HCT116 (cell line): ENCODE data around the gene DEFB132. TPM values are rescaled to one million over a fixed set of nuclear protein-coding genes. Genes with fewer than 3 reads are reported as not detected.

Experiments
- ATAC-seq: fragments of 200-7000 bp; cut with Tn5 transposase; 2 replicates; pipeline ENCODE4 v1.9.1; 2020; ENCODE audit warnings: mild to moderate bottlenecking, moderate library complexity
- BruUV-seq: library from RNA; stranded (reverse); fragments of 400-500 nt; replicated peaks from 2 replicates; lab custom pipeline; 2021; lab: Mats Ljungman, UMichigan
- CTCF ChIA-PET: fragments of 300-600 bp; sonication (Branson Sonifier 250); formaldehyde crosslinking; loops from one replicate; lab custom pipeline; 2021; ENCODE audit warnings: antibody characterized with exemption; lab: Charles Lee
- POLR2A ChIA-PET: fragments of 300-600, 350-600 bp; sonication (Branson Sonifier 250); formaldehyde crosslinking; loops from one replicate; lab custom pipeline; 2021; ENCODE audit warnings: antibody characterized with exemption; lab: Charles Lee
- RAD21 ChIA-PET, 2 experiments: fragments of 300-600 bp; sonication (Branson Sonifier 250); formaldehyde crosslinking; loops; one replicate each; lab custom pipeline; 2023; ENCODE audit warnings: low total read pairs in 2 of 2; ENCODE audit not compliant: uncharacterized antibody in 2 of 2, unreplicated experiment in 2 of 2, low non-redundant PET in 1 of 2; lab: Charles Lee
- DNase-seq: peaks from one replicate; pipeline ENCODE4 v3.0.0-alpha.2; 2010; ENCODE audit warnings: low read depth, low spot score
- H2AFZ ChIP-seq: fragments of 200-600 bp; shearing (Covaris generic), sonication (generic); 2 replicates; pipeline ENCODE4 v1.6.1; 2017; ENCODE audit warnings: low read depth, mixed run types, mixed read lengths, antibody characterized with exemption, low read length; ENCODE audit not compliant: poor library complexity, severe bottlenecking
- H3K27ac ChIP-seq: 2 replicates; pipeline ENCODE4 v1.5.1; 2012; ENCODE audit warnings: low read depth, low read length
- H3K27me3 ChIP-seq: fragments of 200-600 bp; sonication (generic); 2 replicates; pipeline ENCODE4 v1.6.1; 2016; ENCODE audit warnings: mixed run types, low read length, mixed read lengths; ENCODE audit not compliant: insufficient read depth
- H3K36me3 ChIP-seq, 2 experiments: fragments of 200-500 bp in 1 of 2; fragments of 200-600 bp in 1 of 2; sonication (Bioruptor generic) in 1 of 2; sonication (generic) in 1 of 2; 2 replicates each; pipeline versions ENCODE4 v1.5.1 to v1.6.1; 2014 to 2016; ENCODE audit warnings: low read length in 2 of 2, inconsistent platforms in 1 of 2, mixed read lengths in 1 of 2, mixed run types in 1 of 2; ENCODE audit not compliant: insufficient read depth in 2 of 2, control insufficient read depth in 1 of 2
- H3K4me1 ChIP-seq, 2 experiments: fragments of 200-600 bp in 1 of 2; sonication (generic) in 1 of 2; 2 replicates each; pipeline versions ENCODE4 v1.5.1 to v1.6.1; 2012 to 2017; ENCODE audit warnings: low read length in 2 of 2, inconsistent platforms in 1 of 2, mild to moderate bottlenecking in 1 of 2, mixed read lengths in 1 of 2, mixed run types in 1 of 2, moderate library complexity in 1 of 2; ENCODE audit not compliant: insufficient read depth in 2 of 2, control insufficient read depth in 1 of 2
- H3K4me2 ChIP-seq: fragments of 200-600 bp; sonication (generic); 2 replicates; pipeline ENCODE4 v1.6.1; 2017; ENCODE audit warnings: mixed run types, low read length, mixed read lengths
- H3K4me3 ChIP-seq, 2 experiments: fragments of 200-600 bp in 1 of 2; sonication (generic) in 1 of 2; replicated peaks in 1 of 2; 2 replicates each; pipeline ENCODE4 v1.5.1; 2011 to 2016; ENCODE audit warnings: low read length in 2 of 2, control low read depth in 1 of 2, low read depth in 1 of 2, mild to moderate bottlenecking in 1 of 2, mixed read lengths in 1 of 2, mixed run types in 1 of 2
- H3K79me2 ChIP-seq: fragments of 200-600 bp; sonication (generic); 2 replicates; pipeline ENCODE4 v1.6.1; 2017; ENCODE audit warnings: mild to moderate bottlenecking, mixed run types, low read length, moderate library complexity, mixed read lengths; ENCODE audit not compliant: insufficient read depth
- H3K9ac ChIP-seq: fragments of 200-600 bp; sonication (generic); 2 replicates; pipeline ENCODE4 v1.6.1; 2016; ENCODE audit warnings: low read length, mixed read lengths
- H3K9me2 ChIP-seq: fragments of 200-600 bp; sonication (generic), shearing (Covaris generic); 2 replicates; pipeline ENCODE4 v1.6.1; 2017; ENCODE audit warnings: mixed run types, mild to moderate bottlenecking, moderate library complexity; ENCODE audit not compliant: insufficient read depth
- H3K9me3 ChIP-seq, 2 experiments: fragments of 200-500 bp in 1 of 2; fragments of 200-600 bp in 1 of 2; sonication (Bioruptor generic) in 1 of 2; sonication (generic) in 1 of 2; 2 replicates each; pipeline ENCODE4 v1.6.1; 2014 to 2017; ENCODE audit warnings: low read length in 2 of 2, mixed read lengths in 2 of 2, inconsistent platforms in 1 of 2, low read depth in 1 of 2, mild to moderate bottlenecking in 1 of 2, mixed run types in 1 of 2, moderate library complexity in 1 of 2; ENCODE audit not compliant: control insufficient read depth in 1 of 2, insufficient read depth in 1 of 2
- H4K20me1 ChIP-seq: fragments of 200-600 bp; sonication (generic), shearing (Covaris generic); 2 replicates; pipeline ENCODE4 v1.6.1; 2017; ENCODE audit warnings: mixed run types, mild to moderate bottlenecking, moderate library complexity; ENCODE audit not compliant: insufficient read depth
- CBX3 ChIP-seq: IDR thresholded peaks from 2 replicates; pipeline ENCODE4 v1.6.1; 2012; ENCODE audit warnings: low read depth
- CEBPB ChIP-seq: IDR thresholded peaks from 2 replicates; pipeline ENCODE4 v1.6.1; 2012; ENCODE audit warnings: low read depth
- EGR1 ChIP-seq: IDR thresholded peaks from 2 replicates; pipeline ENCODE4 v1.6.1; 2012; ENCODE audit warnings: low read depth
- ELF1 ChIP-seq: IDR thresholded peaks from 2 replicates; pipeline ENCODE4 v1.6.1; 2012; ENCODE audit warnings: low read depth, borderline replicate concordance
- EZH2phosphoT487 ChIP-seq: fragments of 200-600 bp; IDR thresholded peaks from 2 replicates; pipeline ENCODE4 v1.6.1; 2018; ENCODE audit warnings: antibody characterized with exemption, borderline replicate concordance
- FOSL1 ChIP-seq: IDR thresholded peaks from 2 replicates; pipeline ENCODE4 v1.6.1; 2012; ENCODE audit warnings: low read depth
- JUND ChIP-seq: IDR thresholded peaks from 2 replicates; pipeline ENCODE4 v1.6.1; 2012
- POLR2A ChIP-seq: IDR thresholded peaks from 2 replicates; pipeline ENCODE4 v1.7.0; 2011; ENCODE audit warnings: borderline replicate concordance; ENCODE audit not compliant: insufficient read depth, insufficient read length; ENCODE audit errors: extremely low read depth
- POLR2AphosphoS5 ChIP-seq: IDR thresholded peaks from 2 replicates; pipeline ENCODE4 v1.6.1; 2011; ENCODE audit warnings: mild to moderate bottlenecking, low read depth, low read length, moderate library complexity
- RAD21 ChIP-seq: IDR thresholded peaks from 2 replicates; pipeline ENCODE4 v1.6.1; 2012; ENCODE audit warnings: low read depth, mild to moderate bottlenecking
- SIN3A ChIP-seq: IDR thresholded peaks from 2 replicates; pipeline ENCODE4 v1.6.1; 2012; ENCODE audit warnings: low read depth
- SP1 ChIP-seq: IDR thresholded peaks from 2 replicates; pipeline ENCODE4 v1.6.1; 2012; ENCODE audit warnings: low read depth
- SRF ChIP-seq: IDR thresholded peaks from 2 replicates; pipeline ENCODE4 v1.6.1; 2012; ENCODE audit warnings: low read depth
- YY1 ChIP-seq: IDR thresholded peaks from 2 replicates; pipeline ENCODE4 v1.6.1; 2011; ENCODE audit warnings: low read length, low read depth, moderate library complexity, mild to moderate bottlenecking; ENCODE audit not compliant: insufficient replicate concordance; ENCODE audit errors: extremely low read depth
- ZFX ChIP-seq: fragments of 450-650 bp; IDR thresholded peaks from 2 replicates; pipeline ENCODE4 v1.6.1; 2017
- ZNF274 ChIP-seq: fragments of 200-500 bp; sonication (Bioruptor generic); IDR thresholded peaks from 2 replicates; pipeline ENCODE4 v1.6.1; 2014; ENCODE audit warnings: mild to moderate bottlenecking, low read depth, low read length, inconsistent platforms
- intact Hi-C: fragments of 100-400 bp; cut with micrococcal nuclease; formaldehyde crosslinking; loops from 2 replicates; pipeline ENCODE4 v1.10.0; 2022
- total RNA-seq: library from RNA; stranded (reverse); gene quantifications from one replicate; pipeline ENCODE4 v1.2.1, GENCODE V29; 2021; ENCODE audit not compliant: unreplicated experiment
- TF ChIP-seq, protein P1 (sequence below), 3 experiments: fragments of 200-600 bp in 1 of 3; sonication (generic) in 1 of 3; IDR thresholded peaks in 2 of 3; conservative IDR thresholded peaks in 1 of 3; 2 replicates each; pipeline ENCODE4 v1.5.1; 2012 to 2017; ENCODE audit warnings: low read depth in 2 of 3, low read length in 2 of 3, antibody characterized with exemption in 1 of 3, borderline replicate concordance in 1 of 3, control low read depth in 1 of 3, mild to moderate bottlenecking in 1 of 3, mixed read lengths in 1 of 3, mixed run types in 1 of 3, moderate library complexity in 1 of 3; ENCODE audit not compliant: insufficient read depth in 1 of 3
- TF ChIP-seq, protein P2 (sequence below): IDR thresholded peaks from 2 replicates; pipeline ENCODE4 v1.6.1; 2012
- TF ChIP-seq, protein P3 (sequence below): IDR thresholded peaks from 2 replicates; pipeline ENCODE4 v1.6.1; 2011; ENCODE audit warnings: mild to moderate bottlenecking, low read length, moderate library complexity; ENCODE audit not compliant: insufficient replicate concordance; ENCODE audit errors: extremely low read depth
- TF ChIP-seq, protein P4 (sequence below): IDR thresholded peaks from 2 replicates; pipeline ENCODE4 v1.6.1; 2012; ENCODE audit warnings: low read depth

The DEFB132 gene
- total RNA-seq, 1 experiment from 2014 or later: not detected

DNA sequence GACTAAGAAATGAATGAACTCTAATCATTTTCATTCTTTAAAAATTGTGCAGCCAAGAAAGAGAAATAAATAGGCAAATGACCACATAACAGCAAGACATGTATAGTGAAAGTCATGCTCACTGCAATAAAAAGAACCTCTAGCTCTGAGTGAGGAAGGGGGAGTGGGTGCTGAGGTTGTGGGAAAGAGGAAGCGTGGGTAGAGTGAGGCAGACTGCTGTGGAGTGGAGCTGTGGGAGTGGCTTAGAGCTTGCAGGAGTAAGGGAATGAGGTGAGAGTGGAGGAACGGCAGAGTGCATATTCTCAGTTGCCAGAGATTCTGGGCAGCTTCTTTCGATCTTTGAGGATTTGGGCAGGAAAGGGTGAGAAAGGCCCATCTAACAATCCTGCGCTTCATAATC, 20.0 kb upstream of the DEFB132 start:
- Histone ChIP-seq H3K4me1 (no peaks in the 10 kb centered on the region), H3K79me2 (no peaks in the 10 kb centered on the region), H3K9me3 (no peaks in the 10 kb centered on the region), H2AFZ (no peak overlapping the region), H3K36me3 (no peaks in the 10 kb centered on the region), H3K9me2 (no peaks in the 10 kb centered on the region), H4K20me1 (no peaks in the 10 kb centered on the region), H3K27me3 (peaks cover 6% of the 10 kb centered on the region; the same call in 1 of the 2 replicates), H3K9ac (no peak overlapping the region), H3K27ac (no peak overlapping the region), H3K4me3 (no peak overlapping the region), H3K4me2 (no peak overlapping the region)
- no TSS peak for BruUV-seq
- TF ChIP-seq SP1 (no peak), EGR1 (no peak), RAD21 (no peak), POLR2AphosphoS5 (no peak), EZH2phosphoT487 (no peak), ZFX (no peak), ZNF274 (no peak), POLR2A (no peak), YY1 (no peak), CBX3 (no peak), CEBPB (no peak), SRF (no peak), SIN3A (no peak), FOSL1 (no peak), ELF1 (no peak), JUND (no peak)
- TF ChIP-seq, protein P1, sequence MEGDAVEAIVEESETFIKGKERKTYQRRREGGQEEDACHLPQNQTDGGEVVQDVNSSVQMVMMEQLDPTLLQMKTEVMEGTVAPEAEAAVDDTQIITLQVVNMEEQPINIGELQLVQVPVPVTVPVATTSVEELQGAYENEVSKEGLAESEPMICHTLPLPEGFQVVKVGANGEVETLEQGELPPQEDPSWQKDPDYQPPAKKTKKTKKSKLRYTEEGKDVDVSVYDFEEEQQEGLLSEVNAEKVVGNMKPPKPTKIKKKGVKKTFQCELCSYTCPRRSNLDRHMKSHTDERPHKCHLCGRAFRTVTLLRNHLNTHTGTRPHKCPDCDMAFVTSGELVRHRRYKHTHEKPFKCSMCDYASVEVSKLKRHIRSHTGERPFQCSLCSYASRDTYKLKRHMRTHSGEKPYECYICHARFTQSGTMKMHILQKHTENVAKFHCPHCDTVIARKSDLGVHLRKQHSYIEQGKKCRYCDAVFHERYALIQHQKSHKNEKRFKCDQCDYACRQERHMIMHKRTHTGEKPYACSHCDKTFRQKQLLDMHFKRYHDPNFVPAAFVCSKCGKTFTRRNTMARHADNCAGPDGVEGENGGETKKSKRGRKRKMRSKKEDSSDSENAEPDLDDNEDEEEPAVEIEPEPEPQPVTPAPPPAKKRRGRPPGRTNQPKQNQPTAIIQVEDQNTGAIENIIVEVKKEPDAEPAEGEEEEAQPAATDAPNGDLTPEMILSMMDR (IDR thresholded peaks at IDR 0.05 in 2 of 3, conservative IDR thresholded peaks at IDR 0.05 in 1 of 3; ENCODE audit: borderline replicate concordance in 1 of 3, insufficient read depth in 1 of 3, low read depth in 2 of 3, low read length in 2 of 3): no peak
- TF ChIP-seq, protein P2, sequence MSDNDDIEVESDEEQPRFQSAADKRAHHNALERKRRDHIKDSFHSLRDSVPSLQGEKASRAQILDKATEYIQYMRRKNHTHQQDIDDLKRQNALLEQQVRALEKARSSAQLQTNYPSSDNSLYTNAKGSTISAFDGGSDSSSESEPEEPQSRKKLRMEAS: no peak
- TF ChIP-seq, protein P3, sequence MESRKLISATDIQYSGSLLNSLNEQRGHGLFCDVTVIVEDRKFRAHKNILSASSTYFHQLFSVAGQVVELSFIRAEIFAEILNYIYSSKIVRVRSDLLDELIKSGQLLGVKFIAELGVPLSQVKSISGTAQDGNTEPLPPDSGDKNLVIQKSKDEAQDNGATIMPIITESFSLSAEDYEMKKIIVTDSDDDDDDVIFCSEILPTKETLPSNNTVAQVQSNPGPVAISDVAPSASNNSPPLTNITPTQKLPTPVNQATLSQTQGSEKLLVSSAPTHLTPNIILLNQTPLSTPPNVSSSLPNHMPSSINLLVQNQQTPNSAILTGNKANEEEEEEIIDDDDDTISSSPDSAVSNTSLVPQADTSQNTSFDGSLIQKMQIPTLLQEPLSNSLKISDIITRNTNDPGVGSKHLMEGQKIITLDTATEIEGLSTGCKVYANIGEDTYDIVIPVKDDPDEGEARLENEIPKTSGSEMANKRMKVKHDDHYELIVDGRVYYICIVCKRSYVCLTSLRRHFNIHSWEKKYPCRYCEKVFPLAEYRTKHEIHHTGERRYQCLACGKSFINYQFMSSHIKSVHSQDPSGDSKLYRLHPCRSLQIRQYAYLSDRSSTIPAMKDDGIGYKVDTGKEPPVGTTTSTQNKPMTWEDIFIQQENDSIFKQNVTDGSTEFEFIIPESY: no peak
- TF ChIP-seq, protein P4, sequence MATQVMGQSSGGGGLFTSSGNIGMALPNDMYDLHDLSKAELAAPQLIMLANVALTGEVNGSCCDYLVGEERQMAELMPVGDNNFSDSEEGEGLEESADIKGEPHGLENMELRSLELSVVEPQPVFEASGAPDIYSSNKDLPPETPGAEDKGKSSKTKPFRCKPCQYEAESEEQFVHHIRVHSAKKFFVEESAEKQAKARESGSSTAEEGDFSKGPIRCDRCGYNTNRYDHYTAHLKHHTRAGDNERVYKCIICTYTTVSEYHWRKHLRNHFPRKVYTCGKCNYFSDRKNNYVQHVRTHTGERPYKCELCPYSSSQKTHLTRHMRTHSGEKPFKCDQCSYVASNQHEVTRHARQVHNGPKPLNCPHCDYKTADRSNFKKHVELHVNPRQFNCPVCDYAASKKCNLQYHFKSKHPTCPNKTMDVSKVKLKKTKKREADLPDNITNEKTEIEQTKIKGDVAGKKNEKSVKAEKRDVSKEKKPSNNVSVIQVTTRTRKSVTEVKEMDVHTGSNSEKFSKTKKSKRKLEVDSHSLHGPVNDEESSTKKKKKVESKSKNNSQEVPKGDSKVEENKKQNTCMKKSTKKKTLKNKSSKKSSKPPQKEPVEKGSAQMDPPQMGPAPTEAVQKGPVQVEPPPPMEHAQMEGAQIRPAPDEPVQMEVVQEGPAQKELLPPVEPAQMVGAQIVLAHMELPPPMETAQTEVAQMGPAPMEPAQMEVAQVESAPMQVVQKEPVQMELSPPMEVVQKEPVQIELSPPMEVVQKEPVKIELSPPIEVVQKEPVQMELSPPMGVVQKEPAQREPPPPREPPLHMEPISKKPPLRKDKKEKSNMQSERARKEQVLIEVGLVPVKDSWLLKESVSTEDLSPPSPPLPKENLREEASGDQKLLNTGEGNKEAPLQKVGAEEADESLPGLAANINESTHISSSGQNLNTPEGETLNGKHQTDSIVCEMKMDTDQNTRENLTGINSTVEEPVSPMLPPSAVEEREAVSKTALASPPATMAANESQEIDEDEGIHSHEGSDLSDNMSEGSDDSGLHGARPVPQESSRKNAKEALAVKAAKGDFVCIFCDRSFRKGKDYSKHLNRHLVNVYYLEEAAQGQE: no peak
- CTCF ChIA-PET: no interaction called here
- intact Hi-C loops: no loop called here
- ATAC-seq (no peak), DNase-seq (no peak)
- RAD21 ChIA-PET: no interaction called here
- POLR2A ChIA-PET: interaction anchor here (1.1 kb wide), 1 partner anchor 22 kb away, joined by 4 read pairs; no protein-coding TSS in a partner anchor
